Inferior parietal cortex (tissue), 1 donor: ENCODE data around the gene MEGF6.

ENCODE experiments used
- DNase-seq: peaks from one replicate; pipeline ENCODE4 v3.0.0-alpha.2; 2016; ENCODE audit errors: extremely low spot score

MEGF6 gene

DNA sequence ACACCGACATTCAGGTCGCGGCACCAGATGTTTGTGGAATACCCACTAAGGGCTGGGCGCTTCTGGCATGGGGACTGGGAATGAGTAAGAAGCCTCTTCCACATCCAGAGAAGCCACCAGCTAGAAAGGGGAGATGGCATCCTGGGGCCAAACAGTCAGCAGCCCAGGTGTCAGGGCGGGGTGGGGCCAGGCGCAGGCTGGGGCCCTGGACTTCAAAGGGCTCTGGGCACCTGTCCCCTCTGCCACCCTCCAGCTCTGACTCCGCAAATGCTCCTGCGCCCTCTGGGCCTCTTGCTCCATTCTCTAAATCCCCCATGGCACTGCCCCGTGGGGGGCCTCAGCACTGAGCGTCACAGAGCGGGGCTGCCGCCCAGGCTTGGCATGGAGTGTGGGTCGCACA, 70.4 kb downstream of the MEGF6 start:
- no peak for DNase-seq

DNA sequence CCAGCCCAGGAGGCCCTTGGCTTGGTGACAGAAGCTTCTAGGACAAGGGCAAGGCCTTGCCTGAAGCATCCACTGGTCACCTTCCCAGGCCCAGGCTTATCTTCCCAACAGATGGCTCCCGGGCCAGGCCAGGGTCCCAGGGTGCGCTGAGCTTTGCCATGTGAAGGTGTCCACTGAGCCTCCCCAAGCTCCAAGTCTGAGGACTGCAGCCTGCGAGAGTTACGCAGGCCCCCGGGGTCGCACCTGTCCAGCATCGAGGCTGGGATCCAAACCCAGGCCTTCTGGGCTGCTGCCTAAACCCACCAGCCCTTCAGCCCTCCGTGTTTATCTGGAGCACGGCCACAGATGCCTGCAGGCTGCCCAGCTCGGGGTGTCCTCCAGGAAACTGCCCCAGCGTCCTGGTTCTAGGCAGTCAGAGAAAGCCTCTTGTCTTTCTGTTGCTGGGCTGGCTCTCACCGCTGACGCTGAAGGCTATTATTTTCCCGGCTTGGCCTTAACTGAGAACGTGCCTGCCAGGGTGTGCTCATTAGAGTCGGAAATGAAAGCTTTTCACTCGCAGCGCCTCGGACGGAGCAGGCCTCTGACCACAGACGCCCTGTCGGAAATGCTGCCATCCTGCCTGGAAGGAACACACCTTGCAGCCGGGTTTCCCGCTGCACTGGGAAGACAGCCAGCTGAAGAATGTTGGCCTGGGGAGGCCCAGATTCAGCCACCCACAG, 71.4 kb downstream of the MEGF6 start:
- no peak for DNase-seq

DNA sequence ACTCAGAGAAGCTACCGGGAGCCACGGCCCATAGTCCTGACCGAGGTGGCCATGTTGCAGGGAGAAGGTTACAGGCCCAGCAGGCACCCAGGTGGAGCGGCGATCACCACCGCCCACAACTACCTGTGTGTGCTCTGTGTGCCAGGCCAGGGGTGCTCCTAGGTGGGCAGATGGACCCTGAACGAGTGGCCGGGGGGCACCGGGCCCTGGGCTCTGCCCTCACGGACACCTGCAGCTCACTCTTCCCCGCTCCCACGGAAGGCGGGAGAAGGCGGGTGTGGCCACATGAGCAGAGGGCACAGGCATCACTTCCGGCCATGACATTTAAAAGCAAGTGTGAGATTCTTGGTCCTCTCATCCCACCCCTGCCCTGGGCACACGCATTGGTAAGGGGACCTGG, 73.9 kb downstream of the MEGF6 start:
- DNase-seq = no peak

- DNase-seq = no peak
Observed at GRCh38 chr1:3536420-3537195, 74.7 kb downstream of the MEGF6 start.

GRCh38 chr1:3535732-3536131, 75.6 kb downstream of the MEGF6 start:
- no peak for DNase-seq

GRCh38 chr1:3534803-3535637, 76.3 kb downstream of the MEGF6 start:
- DNase-seq = no peak

DNA sequence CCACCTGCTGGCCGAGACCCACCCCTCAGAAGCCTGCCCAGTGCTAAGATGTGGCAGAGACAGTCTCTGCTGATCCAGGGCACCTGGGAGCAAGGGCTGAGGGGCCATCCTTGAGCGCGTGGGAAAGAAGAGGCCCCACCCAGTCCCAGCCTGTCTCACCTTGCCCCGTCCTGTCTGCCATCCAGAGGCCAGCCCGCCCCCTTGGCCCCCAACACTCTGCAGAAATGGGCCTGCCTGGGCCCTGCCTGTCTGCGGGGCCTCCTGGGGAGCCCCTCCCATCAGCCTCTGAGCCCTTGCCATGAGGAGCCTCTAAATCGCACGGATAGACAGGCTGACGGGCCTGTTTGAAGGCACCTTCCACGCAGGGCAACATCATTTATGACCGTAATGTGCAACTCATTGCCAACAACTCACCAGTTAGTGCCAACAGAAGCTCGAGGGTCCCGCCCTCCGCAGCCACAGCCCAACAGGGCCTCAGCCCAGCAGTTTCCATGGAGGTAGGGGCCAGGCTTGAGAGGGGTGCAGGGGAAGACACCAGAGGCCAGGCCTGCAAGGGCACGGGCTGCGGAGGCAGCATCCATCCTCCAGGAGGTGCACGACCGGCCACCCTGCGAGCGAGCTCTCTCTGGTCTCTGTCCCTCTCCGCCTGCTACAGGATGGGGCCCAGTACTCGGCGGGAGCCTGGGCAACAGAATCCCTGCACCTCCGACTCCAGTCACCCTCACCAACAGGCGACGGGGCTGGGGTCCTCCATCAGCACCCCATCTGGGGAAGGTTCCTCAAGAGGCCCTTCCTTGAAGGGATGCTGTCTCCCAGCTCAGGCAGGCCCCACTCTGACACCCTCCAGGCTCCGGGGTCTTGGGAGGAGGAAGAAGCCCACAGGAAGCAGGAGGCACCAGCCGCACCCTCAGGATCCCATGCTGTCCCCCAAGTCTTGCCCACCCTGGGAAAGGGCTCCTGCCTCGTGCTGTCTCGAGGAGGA, 78.0 kb downstream of the MEGF6 start:
- no peak for DNase-seq

GRCh38 chr1:3531928-3532327, 79.4 kb downstream of the MEGF6 start:
- DNase-seq = no peak

- peak; percentile 23 for DNase-seq
Observed at GRCh38 chr1:3530926-3531818, 80.1 kb downstream of the MEGF6 start.

- no peak for DNase-seq
Observed at GRCh38 chr1:3530086-3530925, 81.0 kb downstream of the MEGF6 start.

DNA sequence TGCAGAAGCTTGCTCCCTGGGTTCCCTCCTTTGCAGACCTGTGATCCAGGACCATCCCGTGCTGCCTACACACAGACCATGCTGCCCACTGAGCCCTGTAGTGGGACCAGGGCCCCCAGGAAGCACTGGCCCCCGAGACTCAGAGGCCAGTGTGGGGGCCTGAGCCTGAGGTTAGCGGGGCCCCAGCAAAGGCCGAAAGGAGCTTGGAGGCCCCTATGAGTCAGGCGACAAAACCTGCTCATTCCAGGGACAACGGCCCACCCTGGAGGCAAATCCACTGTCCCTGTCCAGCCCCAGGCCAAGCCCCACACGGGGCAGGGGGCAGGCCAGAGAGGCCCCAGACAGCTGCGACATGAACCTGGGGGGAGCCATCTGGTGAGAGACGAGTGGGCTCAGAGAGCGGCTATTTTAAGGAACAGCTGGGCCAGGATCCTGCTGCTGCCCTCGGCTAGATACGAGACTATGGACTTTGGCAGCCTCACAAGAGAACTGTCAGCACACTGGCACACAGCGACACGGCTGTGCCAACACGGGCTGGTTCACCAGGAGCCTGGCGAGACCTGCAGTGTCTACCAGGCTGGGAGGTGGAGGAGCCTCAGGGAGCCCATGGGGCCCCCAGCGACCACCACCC, 82.1 kb downstream of the MEGF6 start:
- no peak for DNase-seq

GRCh38 chr1:3527774-3528173, 83.5 kb downstream of the MEGF6 start:
- DNase-seq = no peak

- no peak for DNase-seq
Observed at GRCh38 chr1:3525551-3526482, 85.5 kb downstream of the MEGF6 start.

DNA sequence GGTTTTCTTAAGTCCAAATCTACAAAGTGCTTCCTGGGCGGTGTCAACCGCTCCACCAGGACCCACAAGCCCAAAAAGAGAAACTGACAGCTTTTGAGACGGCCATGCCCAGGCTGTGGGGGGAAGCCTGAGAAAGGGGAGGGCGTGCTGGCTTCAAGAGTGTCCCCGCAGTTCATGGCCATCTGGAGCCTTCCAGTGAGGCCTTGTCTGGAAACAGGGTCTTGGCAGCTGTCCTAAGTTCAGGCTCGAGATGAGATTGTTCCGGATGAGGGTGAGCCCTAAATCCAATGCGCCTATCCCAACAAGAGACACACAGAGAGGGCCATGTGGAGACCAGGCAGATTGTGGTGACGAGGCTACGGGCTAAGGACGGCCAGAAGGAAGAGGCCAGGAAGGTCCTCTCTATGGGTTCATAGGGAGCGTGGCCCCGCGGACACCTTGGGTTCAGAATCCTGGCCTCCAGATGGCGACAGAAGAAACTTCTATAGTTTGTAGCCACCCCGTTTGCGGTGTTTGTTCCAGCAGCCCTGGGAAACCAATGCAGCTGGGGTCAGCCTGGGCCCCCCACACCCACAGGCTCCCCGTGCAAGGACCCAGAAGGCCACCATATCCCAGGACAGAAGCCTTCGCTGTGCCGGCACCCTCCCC, 86.6 kb downstream of the MEGF6 start:
- no peak for DNase-seq

GRCh38 chr1:3523980-3524379, 87.3 kb downstream of the MEGF6 start:
- no peak for DNase-seq

- no peak for DNase-seq
Observed at GRCh38 chr1:3522564-3523265, 88.6 kb downstream of the MEGF6 start.

- DNase-seq = no peak
Observed at GRCh38 chr1:3522112-3522511, 89.2 kb downstream of the MEGF6 start.
